Naive thymus-derived CD4-positive, alpha-beta T cell (primary cell): ENCODE results near the gene TUBB4A. TPM values are rescaled to one million over a fixed set of nuclear protein-coding genes. Genes with fewer than 3 reads are reported as not detected.
A peak's percentile ranks its signal among the peaks of the same experiment; 100 is the strongest.

Experiments used
- ATAC-seq: fragments of 150-1000 bp; cut with Tn5 transposase; 2 replicates; pipeline ENCODE4 v1.10.0; 2021; ENCODE audit warnings: mild to moderate bottlenecking, moderate library complexity
- CTCF ChIA-PET: fragments of 350-600 bp; sonication (Branson Sonifier 250); formaldehyde crosslinking; loops from one replicate; lab custom pipeline; 2021; ENCODE audit warnings: antibody characterized with exemption; lab: Charles Lee
- POLR2A ChIA-PET: fragments of 350-600 bp; sonication (Branson Sonifier 250); formaldehyde crosslinking; loops from one replicate; lab custom pipeline; 2021; ENCODE audit warnings: antibody characterized with exemption, inconsistent platforms; lab: Charles Lee
- DNase-seq, 9 donors: peaks; one replicate each; pipeline versions ENCODE4 v3.0.0 to v3.0.0-alpha.2; 2020 to 2022; ENCODE audit warnings: mixed read lengths in 1 of 9
- H3K27ac ChIP-seq: one replicate; pipeline ENCODE4 v1.7.0; 2013; ENCODE audit warnings: mild to moderate bottlenecking, low read depth, low read length, moderate library complexity
- H3K27me3 ChIP-seq, 2 donors: one replicate each; pipeline ENCODE4 v1.7.0; 2013; ENCODE audit warnings: low read length in 2 of 2, mild to moderate bottlenecking in 2 of 2, moderate library complexity in 2 of 2; ENCODE audit not compliant: control insufficient read depth in 2 of 2, insufficient read depth in 2 of 2
- H3K36me3 ChIP-seq, 3 experiments: 1 replicate in 2 of 3; 2 replicates in 1 of 3; pipeline ENCODE4 v1.7.0; 2013; ENCODE audit warnings: low read length in 3 of 3, mild to moderate bottlenecking in 3 of 3, moderate library complexity in 1 of 3; ENCODE audit not compliant: insufficient read depth in 3 of 3, control insufficient read depth in 2 of 3
- H3K4me1 ChIP-seq, 2 donors: one replicate each; pipeline ENCODE4 v1.7.0; 2013; ENCODE audit warnings: low read length in 2 of 2, mild to moderate bottlenecking in 2 of 2, moderate library complexity in 1 of 2; ENCODE audit not compliant: control insufficient read depth in 2 of 2, insufficient read depth in 2 of 2
- H3K4me3 ChIP-seq: 2 replicates; pipeline ENCODE4 v1.7.0; 2013; ENCODE audit warnings: mild to moderate bottlenecking, low read length
- H3K9me3 ChIP-seq, 3 experiments: 1 replicate in 2 of 3; 2 replicates in 1 of 3; pipeline ENCODE4 v1.7.0; 2013; ENCODE audit warnings: low read length in 3 of 3; ENCODE audit not compliant: control insufficient read depth in 2 of 3
- H3K27ac Mint-ChIP-seq, 9 donors: one replicate each; pipeline ENCODE4 v1.8.0; 2020 to 2022; ENCODE audit warnings: mixed read lengths in 9 of 9, mild to moderate bottlenecking in 8 of 9, moderate library complexity in 5 of 9, inconsistent platforms in 2 of 9
- H3K27me3 Mint-ChIP-seq, 5 donors: one replicate each; pipeline ENCODE4 v1.8.0; 2021 to 2022; ENCODE audit warnings: mixed read lengths in 5 of 5, mild to moderate bottlenecking in 1 of 5
- H3K36me3 Mint-ChIP-seq, 5 donors: one replicate each; pipeline ENCODE4 v1.8.0; 2020 to 2022; ENCODE audit warnings: mixed read lengths in 5 of 5, mild to moderate bottlenecking in 3 of 5, inconsistent platforms in 1 of 5
- H3K4me1 Mint-ChIP-seq, 7 donors: one replicate each; pipeline ENCODE4 v1.8.0; 2020 to 2022; ENCODE audit warnings: mixed read lengths in 7 of 7, mild to moderate bottlenecking in 3 of 7, inconsistent platforms in 1 of 7
- H3K4me3 Mint-ChIP-seq, 10 donors: one replicate each; pipeline ENCODE4 v1.8.0; 2020 to 2022; ENCODE audit warnings: mild to moderate bottlenecking in 10 of 10, mixed read lengths in 10 of 10, moderate library complexity in 6 of 10, inconsistent platforms in 2 of 10
- H3K9me3 Mint-ChIP-seq, 11 donors: one replicate each; pipeline ENCODE4 v1.8.0; 2020 to 2022; ENCODE audit warnings: mixed read lengths in 11 of 11, mild to moderate bottlenecking in 4 of 11, inconsistent platforms in 1 of 11, moderate library complexity in 1 of 11
- intact Hi-C, 2 donors: fragments of 100-400 bp; cut with micrococcal nuclease; formaldehyde crosslinking; loops; one replicate each; pipeline ENCODE4 v1.15.1; 2023
- polyA plus RNA-seq, 2 donors: library from polyadenylated mRNA; unstranded; fragments of 300-500 nt; fragmentation: Illumina TruSeq; gene quantifications; one replicate each; pipeline ENCODE4 v1.2.3, GENCODE V29; 2021
- total RNA-seq, 6 experiments: library from RNA in 5 of 6; stranded (reverse) in 5 of 6; gene quantifications; 1 replicate in 5 of 6; 2 replicates in 1 of 6; pipeline ENCODE4 v1.2.3 and lab custom pipeline; 2021 to 2026

Gene TUBB4A
- total and polyA plus RNA-seq, 7 experiments from 2014 or later = 1.5 to 7.6 (median 2.6) TPM

- POLR2A ChIA-PET = no interaction called here
- CTCF ChIA-PET = no interaction called here
These were observed 26.5 kb upstream of the TUBB4A start for GRCh38 chr19:6528544-6529121.

GRCh38 chr19:6527893-6528543 lies 25.9 kb upstream of the TUBB4A start:
- Histone ChIP-seq H3K4me1 (peaks cover 20 to 24% of the 10 kb centered on the region in 2 donors), H3K27ac (no peak overlapping the region), H3K36me3 (no peaks in the 10 kb centered on the region), H3K4me3 (no peak overlapping the region), H3K9me3 (no peaks in the 10 kb centered on the region), H3K27me3 (peaks cover 0 to 15% of the 10 kb centered on the region in 2 donors)
- Mint-ChIP-seq H3K4me1 (peaks cover 30 to 36% (median 33%) of the 10 kb centered on the region in 7 donors), H3K4me3 (no peak overlapping the region), H3K27ac (peak overlapping the region in 1 of 9 donors; percentile 55), H3K27me3 (peaks cover 14 to 38% (median 21%) of the 10 kb centered on the region in 5 donors), H3K9me3 (peaks cover 0 to 4% (median 0%) of the 10 kb centered on the region in 11 donors), H3K36me3 (peaks cover 0 to 3% (median 0%) of the 10 kb centered on the region in 5 donors)
- DNase-seq (no peak), ATAC-seq (no peak)
- intact Hi-C loops = no loop called here
- CTCF ChIA-PET = no interaction called here
- POLR2A ChIA-PET = no interaction called here

More at GRCh38 chr19:6528544-6529121, 26.5 kb upstream of the TUBB4A start:
- H3K27ac Mint-ChIP-seq = no peak overlapping the region
- no peaks in the 10 kb centered on the region for H3K9me3 ChIP-seq
- H3K4me3 Mint-ChIP-seq = no peak overlapping the region
- H3K27ac ChIP-seq = no peak overlapping the region
- H3K27me3 ChIP-seq = peaks cover 0 to 16% of the 10 kb centered on the region in 2 donors
- ATAC-seq (peak; percentile 51), DNase-seq (no peak)
- no peaks in the 10 kb centered on the region for H3K36me3 ChIP-seq
- H3K4me3 ChIP-seq = no peak overlapping the region
- H3K4me1 Mint-ChIP-seq = peaks cover 30 to 37% (median 33%) of the 10 kb centered on the region in 7 donors
- peaks cover 0 to 4% (median 0%) of the 10 kb centered on the region in 11 donors for H3K9me3 Mint-ChIP-seq
- H3K36me3 Mint-ChIP-seq = peaks cover 0 to 3% (median 0%) of the 10 kb centered on the region in 5 donors
- peaks cover 20 to 24% of the 10 kb centered on the region in 2 donors for H3K4me1 ChIP-seq
- H3K27me3 Mint-ChIP-seq = peaks cover 15 to 39% (median 23%) of the 10 kb centered on the region in 5 donors
- intact Hi-C loops = no loop called here

GRCh38 chr19:6524311-6524710 lies 22.2 kb upstream of the TUBB4A start:
- Histone ChIP-seq H3K4me3 (no peak overlapping the region), H3K4me1 (peaks cover 0 to 6% of the 10 kb centered on the region in 2 donors), H3K9me3 (no peaks in the 10 kb centered on the region), H3K27ac (no peak overlapping the region), H3K36me3 (no peaks in the 10 kb centered on the region), H3K27me3 (no peaks in the 10 kb centered on the region)
- no peak overlapping the region for H3K4me3 Mint-ChIP-seq
- H3K36me3 Mint-ChIP-seq = no peaks in the 10 kb centered on the region
- CTCF ChIA-PET = no interaction called here
- H3K9me3 Mint-ChIP-seq = no peaks in the 10 kb centered on the region
- DNase-seq (no peak), ATAC-seq (no peak)
- H3K27ac Mint-ChIP-seq = no peak overlapping the region
- H3K27me3 Mint-ChIP-seq = peaks cover 0 to 6% (median 0%) of the 10 kb centered on the region in 5 donors
- intact Hi-C loops = no loop called here
- POLR2A ChIA-PET = no interaction called here
- peaks cover 5 to 12% (median 7%) of the 10 kb centered on the region in 7 donors for H3K4me1 Mint-ChIP-seq

- Histone ChIP-seq H3K4me3 (no peak overlapping the region), H3K36me3 (no peaks in the 10 kb centered on the region), H3K4me1 (peaks cover 9 to 11% of the 10 kb centered on the region in 2 donors), H3K27me3 (no peaks in the 10 kb centered on the region), H3K27ac (no peak overlapping the region), H3K9me3 (no peaks in the 10 kb centered on the region)
- no peak for ATAC-seq
- CTCF ChIA-PET = interaction anchor here (0.6 kb wide), 2 partner anchors 390 to 1125 kb away, joined by 5 to 6 read pairs; no protein-coding TSS in a partner anchor
- Mint-ChIP-seq H3K4me3 (no peak overlapping the region), H3K36me3 (no peaks in the 10 kb centered on the region), H3K27ac (no peak overlapping the region), H3K27me3 (peaks cover 0 to 1% (median 0%) of the 10 kb centered on the region in 5 donors), H3K4me1 (peaks cover 12 to 23% (median 19%) of the 10 kb centered on the region in 7 donors), H3K9me3 (no peaks in the 10 kb centered on the region)
- intact Hi-C loops = no loop called here
- DNase-seq = no peak
- POLR2A ChIA-PET = interaction anchor here (0.6 kb wide), 1 partner anchor 555 kb away, joined by 4 read pairs; no protein-coding TSS in a partner anchor
These were observed 20.6 kb upstream of the TUBB4A start for GRCh38 chr19:6522712-6523111.

GRCh38 chr19:6521718-6522646 lies 19.9 kb upstream of the TUBB4A start:
- no peaks in the 10 kb centered on the region for H3K9me3 ChIP-seq
- no peaks in the 10 kb centered on the region for H3K27me3 Mint-ChIP-seq
- no peak overlapping the region for H3K4me3 Mint-ChIP-seq
- H3K9me3 Mint-ChIP-seq = no peaks in the 10 kb centered on the region
- DNase-seq (no peak), ATAC-seq (peak; percentile 88)
- no peaks in the 10 kb centered on the region for H3K36me3 ChIP-seq
- peaks cover 12 to 15% of the 10 kb centered on the region in 2 donors for H3K4me1 ChIP-seq
- peaks cover 18 to 31% (median 26%) of the 10 kb centered on the region in 7 donors for H3K4me1 Mint-ChIP-seq
- CTCF ChIA-PET = interaction anchor here (0.6 kb wide), 1 partner anchor 1126 kb away, joined by 5 read pairs; no protein-coding TSS in a partner anchor
- H3K27ac ChIP-seq = no peak overlapping the region
- no peak overlapping the region for H3K4me3 ChIP-seq
- peak overlapping the region in 1 of 9 donors; percentile 43 for H3K27ac Mint-ChIP-seq
- intact Hi-C loops = no loop called here
- H3K27me3 ChIP-seq = no peaks in the 10 kb centered on the region
- H3K36me3 Mint-ChIP-seq = no peaks in the 10 kb centered on the region
- POLR2A ChIA-PET = interaction anchor here (0.6 kb wide), 1 partner anchor 100 kb away, joined by 3 read pairs; no protein-coding TSS in a partner anchor

- Mint-ChIP-seq H3K4me3 (peak overlapping the region in 2 of 10 donors; percentile 6 to 14), H3K27me3 (peaks cover 0 to 2% (median 0%) of the 10 kb centered on the region in 5 donors), H3K4me1 (peaks cover 25 to 44% (median 37%) of the 10 kb centered on the region in 7 donors), H3K9me3 (no peaks in the 10 kb centered on the region), H3K36me3 (no peaks in the 10 kb centered on the region), H3K27ac (peak overlapping the region in 2 of 9 donors; percentile 21 to 41)
- intact Hi-C loops = loop anchor here in 1 of 2 donors (5.0 kb wide), 1 partner anchor 68 kb away; no protein-coding TSS in a partner anchor
- POLR2A ChIA-PET = no interaction called here
- no peaks in the 10 kb centered on the region for H3K27me3 ChIP-seq
- H3K36me3 ChIP-seq = no peaks in the 10 kb centered on the region
- H3K27ac ChIP-seq = no peak overlapping the region
- DNase-seq (no peak), ATAC-seq (no peak)
- CTCF ChIA-PET = no interaction called here
- H3K9me3 ChIP-seq = no peaks in the 10 kb centered on the region
- H3K4me1 ChIP-seq = peaks cover 12 to 20% of the 10 kb centered on the region in 2 donors
- no peak overlapping the region for H3K4me3 ChIP-seq
These were observed 17.2 kb upstream of the TUBB4A start for GRCh38 chr19:6519289-6519688.
